Globus pallidus (tissue), 1 donor: ENCODE results near the gene DACT3.
"Not testable (repeated sequence)": the region's sequence is repeated elsewhere in the genome, so short reads cannot be mapped to it uniquely, and the experiment has no call there.

ENCODE experiments used
- DNase-seq: peaks from one replicate; pipeline ENCODE4 v3.0.0-alpha.2; 2015; ENCODE audit warnings: low spot score

Gene DACT3

GRCh38 chr19:46634045-46634655 lies 26.8 kb downstream of the DACT3 start:
- DNase-seq = peak; percentile 77

DNA sequence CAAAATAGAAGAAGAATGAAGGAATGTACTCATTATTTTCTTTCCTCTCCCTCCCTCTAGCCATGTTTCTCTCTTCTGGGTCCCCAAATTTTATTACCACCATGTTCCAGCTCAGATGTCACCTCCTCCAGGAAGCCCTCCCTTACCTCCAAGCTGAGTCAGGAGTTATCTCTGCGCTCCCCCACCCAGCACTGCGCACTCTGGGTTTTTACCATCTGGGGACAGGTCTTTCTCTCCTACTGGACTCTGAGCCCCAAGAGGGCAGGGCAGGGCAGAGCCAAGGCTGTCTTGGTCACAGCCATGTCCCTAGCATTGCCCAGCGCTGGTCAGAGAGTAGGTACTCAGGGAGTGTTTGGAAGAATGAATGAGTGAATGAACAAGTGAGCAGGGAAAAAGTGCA lies 27.9 kb downstream of the DACT3 start:
- no peak for DNase-seq

DNA sequence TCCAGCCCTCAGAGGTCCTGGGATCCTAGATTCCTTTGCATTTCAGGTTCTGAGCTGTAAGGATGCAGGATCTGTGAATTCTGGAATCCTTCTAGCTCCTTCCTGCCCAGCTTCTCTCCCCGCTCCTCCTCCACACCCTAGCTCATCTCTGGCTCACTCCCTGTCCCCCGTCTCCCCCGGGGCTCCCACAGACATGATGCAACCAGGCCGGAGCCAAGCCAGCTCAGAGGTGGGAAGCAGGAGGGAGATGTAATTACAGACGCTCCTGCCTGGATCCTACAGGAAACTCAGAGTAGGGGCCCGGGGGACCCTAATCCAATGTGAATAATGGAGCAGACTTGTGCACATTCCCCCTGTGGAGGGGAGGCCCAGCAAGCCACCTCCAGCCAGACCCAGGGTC lies 29.5 kb downstream of the DACT3 start:
- no peak for DNase-seq

DNA sequence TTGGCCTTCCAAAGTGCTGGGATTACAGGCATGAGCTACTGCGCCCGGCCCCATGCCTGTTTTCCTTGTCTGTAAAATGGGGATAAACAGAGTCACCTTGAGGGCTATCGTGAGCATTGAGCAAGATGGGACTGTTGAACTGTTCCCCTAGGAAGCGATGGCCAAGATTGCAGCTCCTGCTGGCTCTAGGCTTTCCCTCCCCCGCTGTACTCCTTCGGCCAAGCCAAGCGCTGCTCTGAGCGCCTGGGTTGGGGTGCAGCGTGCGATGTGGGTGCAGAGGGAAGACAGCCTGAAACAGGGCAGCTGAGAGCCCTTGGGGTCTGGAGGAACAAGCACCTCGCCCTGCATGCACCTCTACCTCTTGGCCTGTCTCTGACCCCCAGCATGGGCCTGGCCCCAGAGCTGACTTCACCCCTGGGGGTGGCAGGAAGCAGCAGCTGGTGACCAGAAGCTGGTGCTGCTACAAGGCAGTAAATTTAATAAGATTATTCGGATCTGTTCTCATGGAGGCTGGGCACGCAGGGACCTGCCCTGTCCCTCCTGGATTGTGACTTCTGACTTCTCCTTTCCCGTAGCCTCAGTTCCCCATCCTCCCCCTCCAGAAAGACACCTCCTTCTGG lies 30.3 kb downstream of the DACT3 start:
- no peak for DNase-seq

GRCh38 chr19:46629546-46630025 lies 31.4 kb downstream of the DACT3 start:
- no peak for DNase-seq

DNA sequence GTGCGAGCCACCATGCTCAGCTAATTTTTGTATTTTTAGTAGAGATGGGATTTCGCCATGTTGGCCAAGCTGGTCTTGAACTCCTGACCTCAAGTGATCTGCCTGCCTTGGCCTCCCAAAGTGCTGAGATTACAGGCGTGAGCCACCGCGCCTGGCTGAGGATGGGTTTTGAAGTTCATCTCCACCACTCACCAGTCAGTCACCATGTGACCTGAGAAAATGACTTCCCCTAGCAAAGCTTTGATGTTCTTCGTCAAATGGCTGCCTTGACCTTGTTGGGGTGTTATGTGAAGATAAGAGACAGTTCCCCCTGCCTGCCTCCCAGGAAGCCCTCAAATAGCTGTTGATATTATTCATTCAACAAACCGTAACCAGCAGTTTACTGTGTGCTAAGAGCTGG lies 32.0 kb downstream of the DACT3 start:
- DNase-seq = not testable (repeated sequence)

- no peak for DNase-seq
Observed at GRCh38 chr19:46626446-46626845, 34.5 kb downstream of the DACT3 start.

DNA sequence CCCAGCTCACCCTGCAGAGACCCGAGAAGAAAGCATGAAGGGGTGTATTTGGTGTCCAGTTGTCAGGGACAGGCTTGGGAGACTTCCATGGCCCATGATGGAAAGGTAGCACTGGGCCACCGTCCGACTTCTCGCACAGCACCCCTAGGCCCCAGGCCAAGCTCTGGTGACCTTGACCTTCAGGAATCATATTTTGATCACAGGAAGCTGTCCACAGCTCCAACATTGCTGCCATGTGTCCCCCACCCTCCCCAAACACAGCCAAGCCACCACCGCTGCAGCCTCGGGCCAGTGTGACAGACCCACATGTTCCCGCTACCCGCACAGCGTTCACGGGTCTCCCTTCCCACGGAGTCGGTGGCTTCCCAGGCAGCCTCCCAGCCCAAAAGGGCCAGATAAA lies 35.3 kb downstream of the DACT3 start:
- no peak for DNase-seq

DNA sequence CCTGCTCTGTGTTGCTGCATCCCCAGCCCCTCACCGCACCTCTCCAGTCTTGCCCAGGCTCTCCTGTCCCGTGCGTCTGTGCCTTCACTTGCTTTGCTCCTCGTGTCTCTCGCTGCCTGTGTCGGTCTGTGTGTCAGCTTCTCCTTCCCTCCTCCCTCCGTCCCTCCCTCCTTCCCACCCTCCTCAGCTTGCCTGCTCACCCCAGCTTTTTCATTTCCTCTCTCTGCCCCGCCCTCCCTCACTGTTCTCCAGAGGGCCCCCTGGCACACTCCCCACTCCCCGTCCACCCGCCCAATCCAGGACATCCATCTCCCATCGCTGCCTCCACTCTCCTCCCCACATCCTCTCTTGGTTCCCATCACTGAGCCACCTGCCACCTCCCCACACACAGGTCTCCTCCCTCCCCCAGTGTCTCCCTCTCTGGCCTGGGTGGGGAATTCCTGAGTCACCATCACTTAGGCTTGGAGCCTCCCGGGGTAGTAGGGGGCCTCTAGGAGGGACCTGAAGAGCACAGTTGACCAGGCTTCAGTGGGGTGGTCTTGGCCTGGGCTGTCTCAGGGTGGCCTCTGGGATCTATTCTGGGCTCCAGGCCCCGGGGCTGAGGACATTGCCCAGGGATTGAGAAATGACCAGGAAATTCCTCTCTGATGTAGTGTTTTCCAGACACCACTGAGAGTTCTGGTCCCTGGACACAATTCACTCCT lies 35.9 kb downstream of the DACT3 start, which contains the start of gene PTGIR:
TSS of gene PTGIR (minus strand) at position 132 of the 704 bp plus-strand sequence. CDS start 864 bp downstream, outside the sequence.
- no peak for DNase-seq

DNA sequence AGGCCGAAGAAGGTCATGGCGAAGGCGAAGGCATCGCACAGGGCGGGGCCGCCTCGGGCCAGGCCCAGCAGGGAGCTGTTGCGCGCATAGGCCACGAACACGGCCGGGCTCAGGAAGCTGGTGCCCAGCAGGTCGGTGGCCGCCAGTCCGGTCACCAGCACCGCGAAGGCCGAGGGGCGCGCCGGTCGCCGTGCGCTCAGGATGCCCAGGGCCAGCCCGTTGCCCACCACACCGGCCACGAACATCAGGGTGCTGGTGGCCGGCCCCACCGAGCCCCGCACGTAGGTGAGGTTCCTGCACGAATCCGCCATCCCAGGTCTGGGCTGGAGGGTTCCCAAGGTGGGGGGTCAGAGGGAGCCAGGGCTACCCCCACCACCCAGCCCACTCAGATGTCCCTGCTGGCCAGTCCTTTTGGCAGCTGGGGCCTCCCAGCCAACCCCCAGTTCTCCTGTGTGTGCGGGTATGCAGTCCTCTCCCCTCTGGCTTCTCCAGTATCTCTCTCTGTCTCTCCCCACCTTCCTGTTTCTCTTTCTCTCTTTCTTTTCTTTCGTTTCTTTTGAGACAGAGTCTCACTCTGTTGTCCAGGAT lies 37.0 kb downstream of the DACT3 start:
- DNase-seq = no peak

DNA sequence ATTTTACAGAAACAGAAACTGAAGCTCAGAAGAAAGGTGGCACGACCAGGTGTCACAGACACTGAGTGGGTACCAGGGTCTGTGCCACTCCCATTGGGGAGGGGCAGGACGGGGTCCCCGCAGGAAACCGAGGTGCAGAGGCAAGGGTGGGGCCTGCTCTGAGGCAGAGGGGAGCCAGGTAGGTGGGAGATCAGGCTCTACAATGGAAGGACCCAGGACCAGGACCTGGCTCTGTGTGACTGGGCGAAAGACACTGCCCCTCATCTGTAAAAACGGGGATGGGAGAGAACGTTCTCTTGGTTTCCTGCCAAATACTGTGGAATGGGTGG lies 38.9 kb downstream of the DACT3 start:
- DNase-seq = no peak

- no peak for DNase-seq
Observed at GRCh38 chr19:46621191-46622117, 39.5 kb downstream of the DACT3 start.

- no peak for DNase-seq
Observed at GRCh38 chr19:46620716-46621115, 40.3 kb downstream of the DACT3 start.

DNA sequence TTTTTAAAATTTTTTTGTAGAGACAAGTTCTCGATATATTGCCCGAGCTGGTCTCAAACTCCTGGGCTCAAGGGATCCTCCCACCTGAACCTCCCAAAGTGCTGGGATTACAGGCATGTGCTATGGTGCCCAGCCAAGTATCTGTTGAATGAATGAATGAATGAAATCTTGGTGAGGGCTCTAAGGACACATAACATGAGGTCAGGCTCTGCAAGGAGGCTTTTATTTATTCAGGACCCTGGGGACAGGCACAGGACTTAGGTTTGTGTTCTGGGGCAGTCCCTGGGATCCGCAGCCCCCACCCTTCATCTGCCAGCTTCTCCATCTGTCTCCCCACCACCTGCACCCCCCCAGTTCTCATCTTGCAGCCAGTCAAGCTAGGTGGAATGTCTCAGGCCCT lies 40.7 kb downstream of the DACT3 start:
- no peak for DNase-seq

DNA sequence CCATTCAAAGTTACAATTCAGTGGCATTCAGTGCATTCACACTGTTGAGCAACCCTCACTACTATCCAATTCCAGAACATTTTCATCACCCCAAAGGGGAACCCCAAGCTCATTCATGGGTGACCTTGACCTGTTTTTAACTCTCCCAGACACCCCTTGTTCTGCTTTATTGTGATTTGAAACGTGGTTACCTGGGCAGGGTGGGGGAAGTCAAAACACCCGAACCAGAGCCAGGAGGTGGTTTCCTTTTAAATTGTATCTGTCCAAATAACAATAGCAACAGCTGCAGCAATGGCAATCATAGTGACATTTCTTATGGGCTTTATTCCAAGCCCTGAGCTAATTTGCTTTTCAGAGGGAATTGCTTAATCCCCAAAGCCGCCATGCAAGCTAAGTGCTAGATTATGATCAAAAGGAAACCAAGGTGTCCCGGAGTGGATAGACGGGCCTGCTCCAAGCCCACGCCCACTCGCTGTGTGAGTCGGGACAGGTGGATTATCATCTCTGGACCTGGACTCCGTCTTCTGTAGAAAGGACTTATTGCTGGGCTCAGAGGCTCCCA lies 42.2 kb downstream of the DACT3 start:
- DNase-seq = no peak

GRCh38 chr19:46617601-46618000 lies 43.4 kb downstream of the DACT3 start:
- no peak for DNase-seq

DNA sequence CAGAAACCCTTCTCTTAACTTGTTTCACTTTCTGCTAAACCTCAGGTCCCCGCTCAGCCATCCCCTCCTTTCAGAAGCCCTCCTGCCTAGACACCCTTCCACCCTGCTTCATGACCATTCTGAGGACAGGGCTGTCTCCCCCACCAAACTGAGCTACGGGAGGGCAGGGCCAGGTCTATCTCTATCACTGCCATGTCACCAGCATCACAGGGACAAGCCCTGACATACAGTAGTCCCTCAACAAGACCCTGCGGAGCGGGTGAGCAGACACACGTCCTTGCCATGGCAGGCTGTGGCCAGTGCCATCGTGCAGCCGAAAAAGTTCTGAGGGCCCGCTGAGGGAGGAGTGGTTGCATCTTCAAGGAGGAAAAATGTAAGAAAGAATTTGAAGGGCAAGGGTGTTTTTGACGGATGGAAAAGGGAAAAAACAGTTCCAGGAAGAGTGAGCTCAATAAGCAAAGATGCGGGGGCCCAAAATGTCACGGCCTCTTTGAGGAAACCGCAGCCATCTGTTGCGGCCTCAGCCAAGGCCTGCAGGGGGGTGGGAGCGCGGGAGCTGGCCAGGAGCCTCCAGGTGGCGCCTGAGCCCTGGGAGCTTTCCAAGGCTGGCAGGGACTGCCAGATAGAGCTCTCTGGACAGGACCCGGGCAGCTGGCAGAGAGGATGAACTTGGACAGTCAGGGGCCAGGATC lies 44.2 kb downstream of the DACT3 start:
- no peak for DNase-seq

DNA sequence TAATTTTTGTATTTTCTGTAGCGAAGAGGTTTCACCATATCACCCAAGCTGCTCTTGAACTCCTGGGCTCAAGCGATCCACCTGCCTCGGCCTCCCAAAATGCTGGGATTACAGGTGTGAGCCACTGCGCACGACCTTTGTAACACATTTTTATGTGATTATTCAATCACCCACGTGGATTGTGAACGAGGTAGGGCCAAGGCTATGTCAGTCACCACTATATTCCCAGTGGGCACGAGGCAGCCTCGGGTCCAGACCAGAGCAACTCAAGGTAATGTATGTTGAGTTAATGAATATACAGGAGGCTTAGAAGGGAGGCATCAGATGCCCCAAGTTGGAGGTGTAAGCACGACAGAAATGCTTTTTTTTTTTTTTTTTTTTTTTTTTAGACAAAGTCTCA lies 45.0 kb downstream of the DACT3 start:
- no peak for DNase-seq

DNA sequence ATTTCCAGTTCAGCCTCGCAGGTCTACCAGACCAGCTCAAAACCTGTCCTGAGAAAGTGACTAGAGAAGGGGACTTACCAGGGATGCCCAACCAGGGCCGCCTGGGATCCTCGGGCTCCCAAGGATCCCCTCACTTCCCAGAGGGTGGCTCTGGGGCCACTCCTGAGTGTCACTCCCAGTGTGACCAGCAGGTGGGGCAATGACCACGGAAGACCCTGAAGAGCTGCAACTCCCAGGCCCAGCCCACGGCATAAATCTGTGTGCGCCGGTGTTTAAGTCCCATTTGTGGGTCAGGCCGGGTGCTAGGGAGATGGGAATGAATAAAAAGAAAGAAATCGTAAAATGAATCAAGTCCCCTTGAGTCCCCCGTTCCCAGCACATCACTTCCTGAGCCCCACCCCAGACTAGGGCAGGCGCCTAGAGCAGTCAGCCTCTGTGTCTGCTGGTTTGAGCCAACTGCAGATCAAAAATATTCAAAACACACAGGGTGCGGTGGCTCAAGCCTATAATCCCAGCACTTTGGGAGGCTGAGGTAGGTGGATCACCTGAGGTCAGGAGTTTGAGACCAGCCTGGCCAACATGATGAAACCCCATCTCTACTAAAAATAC lies 46.8 kb downstream of the DACT3 start:
- peak; percentile 85 for DNase-seq

GRCh38 chr19:46613525-46613924 lies 47.5 kb downstream of the DACT3 start:
- DNase-seq = no peak

DNA sequence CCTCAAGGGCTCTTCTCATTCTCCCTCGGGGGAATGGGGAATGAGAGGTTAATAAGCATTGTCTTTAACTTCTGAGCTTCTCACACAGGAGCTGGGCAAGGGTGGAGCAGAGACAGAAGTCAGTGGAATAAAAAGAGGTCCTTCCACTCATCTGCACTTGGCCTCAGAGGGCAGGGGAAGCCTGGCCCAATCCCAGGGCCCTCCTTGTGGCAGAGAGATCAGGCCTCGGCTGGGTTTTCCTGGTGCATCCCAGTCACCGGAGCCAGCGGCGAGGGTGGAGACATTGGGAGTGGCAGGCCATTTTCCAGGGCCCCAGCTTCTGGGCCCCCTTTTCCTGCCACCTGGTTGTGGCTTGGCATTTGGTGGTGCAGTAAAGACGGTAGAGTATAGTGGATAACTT lies 49.2 kb downstream of the DACT3 start:
- no peak for DNase-seq
